ENCODE results near the gene SNURF. TPM values are rescaled to one million over a fixed set of nuclear protein-coding genes. Genes with fewer than 3 reads are reported as not detected.

Gene SNURF
- total and polyA plus RNA-seq, 2 experiments from 2014 or later: 7.2 to 12.0 TPM

GRCh38 chr15:24956111-24956838, 1.5 kb downstream of the SNURF start:
- Histone ChIP-seq H4K20me1 (ENCODE audit: insufficient read depth, poor library complexity, severe bottlenecking) (peaks cover 25% of the 10 kb centered on the region), H3K4me1 (ENCODE audit: insufficient read depth) (no peaks in the 10 kb centered on the region), H3K27me3 (no peaks in the 10 kb centered on the region), H3K9me2 (replicated peaks; ENCODE audit: insufficient read depth) (no peaks in the 10 kb centered on the region), H2AFZ (peak overlapping the region; percentile 67), H3K9me3 (ENCODE audit: low read depth) (no peaks in the 10 kb centered on the region), H3K27ac (peak overlapping the region; percentile 96), H3K4me2 (peak overlapping the region; percentile 83), H3K4me3 (peak overlapping the region; percentile 77), H3K79me2 (peaks cover 55% of the 10 kb centered on the region), H3K36me3 (replicated peaks; ENCODE audit: insufficient read depth, low read depth) (no peaks in the 10 kb centered on the region)
- 38% methylated on average over 26 of the region's 28 CpGs for WGBS (ENCODE audit: low lambda C conversion rate, missing lambda C conversion rate)
- no peak for TF ChIP-seq EZH2phosphoT487 (IDR thresholded peaks at IDR 0.05; ENCODE audit: low read depth, severe bottlenecking, unreplicated experiment)
- no peak for TF ChIP-seq EZH2 (IDR thresholded peaks at IDR 0.05; ENCODE audit: borderline replicate concordance)
- TF ChIP-seq CTCF (IDR thresholded peaks at IDR 0.05; ENCODE audit: poor library complexity): no peak
- peak; percentile 88 for DNase-seq (ENCODE audit: low spot score)

- peak overlapping the region; percentile 96 for H3K27ac ChIP-seq
- peak overlapping the region; percentile 83 for H3K4me2 ChIP-seq
- no peak for TF ChIP-seq EZH2phosphoT487 (IDR thresholded peaks at IDR 0.05; ENCODE audit: low read depth, severe bottlenecking, unreplicated experiment)
- TF ChIP-seq EZH2 (IDR thresholded peaks at IDR 0.05; ENCODE audit: borderline replicate concordance): no peak
- peaks cover 2% of the 10 kb centered on the region for H3K36me3 ChIP-seq (replicated peaks; ENCODE audit: insufficient read depth, low read depth)
- peaks cover 69% of the 10 kb centered on the region for H3K79me2 ChIP-seq
- H2AFZ ChIP-seq: no peak overlapping the region
- H3K4me1 ChIP-seq (ENCODE audit: insufficient read depth): no peaks in the 10 kb centered on the region
- H3K27me3 ChIP-seq: no peaks in the 10 kb centered on the region
- DNase-seq (ENCODE audit: low spot score): no peak
- peak overlapping the region; percentile 66 for H3K4me3 ChIP-seq
- no peaks in the 10 kb centered on the region for H3K9me3 ChIP-seq (ENCODE audit: low read depth)
- 40% methylated on average over 2 of the region's 2 CpGs for WGBS (ENCODE audit: low lambda C conversion rate, missing lambda C conversion rate)
- peaks cover 38% of the 10 kb centered on the region for H4K20me1 ChIP-seq (ENCODE audit: insufficient read depth, poor library complexity, severe bottlenecking)
- H3K9me2 ChIP-seq (replicated peaks; ENCODE audit: insufficient read depth): no peaks in the 10 kb centered on the region
Measured at GRCh38 chr15:24957691-24958090, 2.9 kb downstream of the SNURF start.

- TF ChIP-seq EZH2 (IDR thresholded peaks at IDR 0.05; ENCODE audit: borderline replicate concordance): no peak
- no peak for TF ChIP-seq EZH2phosphoT487 (IDR thresholded peaks at IDR 0.05; ENCODE audit: low read depth, severe bottlenecking, unreplicated experiment)
- no peak for TF ChIP-seq CTCF (IDR thresholded peaks at IDR 0.05; ENCODE audit: poor library complexity)
- 57% methylated on average over 4 of the region's 4 CpGs for WGBS (ENCODE audit: low lambda C conversion rate, missing lambda C conversion rate)
- H3K4me2 ChIP-seq: peak overlapping the region; percentile 2
- peaks cover 2% of the 10 kb centered on the region for H3K36me3 ChIP-seq (replicated peaks; ENCODE audit: insufficient read depth, low read depth)
- no peak overlapping the region for H2AFZ ChIP-seq
- H3K4me3 ChIP-seq: no peak overlapping the region
- peaks cover 100% of the 10 kb centered on the region for H3K79me2 ChIP-seq
- no peaks in the 10 kb centered on the region for H3K9me2 ChIP-seq (replicated peaks; ENCODE audit: insufficient read depth)
- H4K20me1 ChIP-seq (ENCODE audit: insufficient read depth, poor library complexity, severe bottlenecking): peaks cover 45% of the 10 kb centered on the region
- DNase-seq (ENCODE audit: low spot score): no peak
- no peaks in the 10 kb centered on the region for H3K4me1 ChIP-seq (ENCODE audit: insufficient read depth)
- H3K27me3 ChIP-seq: no peaks in the 10 kb centered on the region
- no peak overlapping the region for H3K27ac ChIP-seq
- H3K9me3 ChIP-seq (ENCODE audit: low read depth): no peaks in the 10 kb centered on the region
Measured at GRCh38 chr15:24961967-24962366, 7.2 kb downstream of the SNURF start.

- peaks cover 37% of the 10 kb centered on the region for H4K20me1 ChIP-seq (ENCODE audit: insufficient read depth, poor library complexity, severe bottlenecking)
- no peak overlapping the region for H3K4me2 ChIP-seq
- DNase-seq (ENCODE audit: low spot score): no peak
- H3K27me3 ChIP-seq: no peaks in the 10 kb centered on the region
- peaks cover 95% of the 10 kb centered on the region for H3K79me2 ChIP-seq
- H3K9me2 ChIP-seq (replicated peaks; ENCODE audit: insufficient read depth): no peaks in the 10 kb centered on the region
- H3K36me3 ChIP-seq (replicated peaks; ENCODE audit: insufficient read depth, low read depth): peaks cover 2% of the 10 kb centered on the region
- H3K9me3 ChIP-seq (ENCODE audit: low read depth): no peaks in the 10 kb centered on the region
- WGBS (ENCODE audit: low lambda C conversion rate, missing lambda C conversion rate): 82% methylated on average over 4 of the region's 4 CpGs
- TF ChIP-seq CTCF (IDR thresholded peaks at IDR 0.05; ENCODE audit: poor library complexity): no peak
- TF ChIP-seq EZH2phosphoT487 (IDR thresholded peaks at IDR 0.05; ENCODE audit: low read depth, severe bottlenecking, unreplicated experiment): no peak
- no peak for TF ChIP-seq EZH2 (IDR thresholded peaks at IDR 0.05; ENCODE audit: borderline replicate concordance)
- H3K4me1 ChIP-seq (ENCODE audit: insufficient read depth): no peaks in the 10 kb centered on the region
- H3K4me3 ChIP-seq: no peak overlapping the region
- no peak overlapping the region for H3K27ac ChIP-seq
- H2AFZ ChIP-seq: no peak overlapping the region
Measured at GRCh38 chr15:24962880-24963279, 8.1 kb downstream of the SNURF start.

All from hepatocyte (in vitro differentiated cells).